Ectodermal cell (in vitro differentiated cells): Measurements from ENCODE around the gene WWOX.

Experiments used
- H3K27ac ChIP-seq: 2 replicates; pipeline ENCODE4 v1.7.0; 2013; ENCODE audit warnings: mild to moderate bottlenecking, low read depth, low read length; ENCODE audit not compliant: insufficient read depth, poor library complexity, severe bottlenecking
- H3K27me3 ChIP-seq: 2 replicates; pipeline ENCODE4 v1.7.0; 2013; ENCODE audit warnings: mild to moderate bottlenecking, low read length; ENCODE audit not compliant: insufficient read depth, control insufficient read depth, poor library complexity, severe bottlenecking
- H3K36me3 ChIP-seq: one replicate; pipeline ENCODE4 v1.7.0; 2013; ENCODE audit warnings: low read length; ENCODE audit not compliant: control insufficient read depth, insufficient read depth
- H3K4me1 ChIP-seq: one replicate; pipeline ENCODE4 v1.7.0; 2013; ENCODE audit warnings: low read length; ENCODE audit not compliant: control insufficient read depth, insufficient read depth
- H3K4me3 ChIP-seq: 2 replicates; pipeline ENCODE4 v1.7.0; 2013; ENCODE audit warnings: low read depth, low read length, control low read depth; ENCODE audit not compliant: insufficient read depth
- H3K9me3 ChIP-seq: 2 replicates; pipeline ENCODE4 v1.7.0; 2013; ENCODE audit warnings: mild to moderate bottlenecking, low read length, moderate library complexity; ENCODE audit not compliant: control insufficient read depth
- WGBS, 2 experiments: methylation state at CpG; one replicate each; pipeline ENCODE4 v1.1.7; 2013; ENCODE audit warnings: missing lambda C conversion rate in 2 of 2; 5-methylcytosine and 5-hydroxymethylcytosine counted together

The WWOX gene

GRCh38 chr16:78490431-78490830, 391.0 kb downstream of the WWOX start:
- no peaks in the 10 kb centered on the region for H3K36me3 ChIP-seq
- peaks cover 8% of the 10 kb centered on the region for H3K4me1 ChIP-seq
- H3K9me3 ChIP-seq: no peaks in the 10 kb centered on the region
- 92 to 94% methylated on average over 11 of the region's 11 CpGs for WGBS, 2 experiments
- no peak overlapping the region for H3K4me3 ChIP-seq
- no peak overlapping the region for H3K27ac ChIP-seq
- no peaks in the 10 kb centered on the region for H3K27me3 ChIP-seq

- no peaks in the 10 kb centered on the region for H3K36me3 ChIP-seq
- no peak overlapping the region for H3K4me3 ChIP-seq
- WGBS, 2 experiments: 92 to 98% methylated on average over 6 of the region's 6 CpGs
- H3K4me1 ChIP-seq: peaks cover 8% of the 10 kb centered on the region
- no peaks in the 10 kb centered on the region for H3K9me3 ChIP-seq
- H3K27me3 ChIP-seq: no peaks in the 10 kb centered on the region
- no peak overlapping the region for H3K27ac ChIP-seq
Observed at GRCh38 chr16:78490847-78491246, 391.4 kb downstream of the WWOX start.

GRCh38 chr16:78493573-78493972, 394.1 kb downstream of the WWOX start:
- Histone ChIP-seq H3K27me3 (no peaks in the 10 kb centered on the region), H3K36me3 (no peaks in the 10 kb centered on the region), H3K4me3 (no peak overlapping the region), H3K27ac (no peak overlapping the region), H3K9me3 (no peaks in the 10 kb centered on the region), H3K4me1 (peaks cover 8% of the 10 kb centered on the region)
- 98 to 100% methylated on average over 7 to 8 of the region's 8 CpGs for WGBS, 2 experiments

GRCh38 chr16:78494105-78494504, 394.7 kb downstream of the WWOX start:
- H3K36me3 ChIP-seq: no peaks in the 10 kb centered on the region
- no peak overlapping the region for H3K4me3 ChIP-seq
- peaks cover 7% of the 10 kb centered on the region for H3K4me1 ChIP-seq
- H3K27me3 ChIP-seq: no peaks in the 10 kb centered on the region
- 70 to 73% methylated on average over 2 of the region's 2 CpGs for WGBS, 2 experiments
- no peaks in the 10 kb centered on the region for H3K9me3 ChIP-seq
- no peak overlapping the region for H3K27ac ChIP-seq

- Histone ChIP-seq H3K27ac (no peak overlapping the region), H3K36me3 (no peaks in the 10 kb centered on the region), H3K9me3 (no peaks in the 10 kb centered on the region), H3K27me3 (no peaks in the 10 kb centered on the region), H3K4me1 (peaks cover 1% of the 10 kb centered on the region), H3K4me3 (no peak overlapping the region)
- WGBS, 2 experiments: 93 to 95% methylated on average over 9 to 10 of the region's 10 CpGs
Observed at GRCh38 chr16:78494674-78495073, 395.2 kb downstream of the WWOX start.

GRCh38 chr16:78496189-78496588, 396.7 kb downstream of the WWOX start:
- H3K27ac ChIP-seq: no peak overlapping the region
- H3K27me3 ChIP-seq: no peaks in the 10 kb centered on the region
- WGBS, 2 experiments: 96 to 98% methylated on average over 7 of the region's 7 CpGs
- no peak overlapping the region for H3K4me3 ChIP-seq
- H3K9me3 ChIP-seq: no peaks in the 10 kb centered on the region
- H3K4me1 ChIP-seq: peaks cover 5% of the 10 kb centered on the region
- no peaks in the 10 kb centered on the region for H3K36me3 ChIP-seq

GRCh38 chr16:78499399-78499798, 399.9 kb downstream of the WWOX start:
- Histone ChIP-seq H3K36me3 (no peaks in the 10 kb centered on the region), H3K4me3 (no peak overlapping the region), H3K9me3 (no peaks in the 10 kb centered on the region), H3K4me1 (peaks cover 5% of the 10 kb centered on the region), H3K27ac (no peak overlapping the region), H3K27me3 (no peaks in the 10 kb centered on the region)
- WGBS, 2 experiments: 90 to 93% methylated on average over 10 of the region's 10 CpGs

GRCh38 chr16:78500659-78501270, 401.3 kb downstream of the WWOX start:
- H3K4me1 ChIP-seq: peaks cover 16% of the 10 kb centered on the region
- H3K36me3 ChIP-seq: no peaks in the 10 kb centered on the region
- no peak overlapping the region for H3K4me3 ChIP-seq
- no peaks in the 10 kb centered on the region for H3K9me3 ChIP-seq
- H3K27ac ChIP-seq: no peak overlapping the region
- no peaks in the 10 kb centered on the region for H3K27me3 ChIP-seq
- WGBS, 2 experiments: 95 to 97% methylated on average over 8 of the region's 8 CpGs

- H3K4me1 ChIP-seq: peaks cover 16% of the 10 kb centered on the region
- WGBS, 2 experiments: 97% methylated on average over 8 of the region's 8 CpGs
- no peaks in the 10 kb centered on the region for H3K36me3 ChIP-seq
- no peaks in the 10 kb centered on the region for H3K9me3 ChIP-seq
- H3K4me3 ChIP-seq: no peak overlapping the region
- no peaks in the 10 kb centered on the region for H3K27me3 ChIP-seq
- no peak overlapping the region for H3K27ac ChIP-seq
Observed at GRCh38 chr16:78501744-78502143, 402.3 kb downstream of the WWOX start.

GRCh38 chr16:78502812-78503350, 403.4 kb downstream of the WWOX start:
- Histone ChIP-seq H3K27me3 (no peaks in the 10 kb centered on the region), H3K4me1 (peaks cover 16% of the 10 kb centered on the region), H3K27ac (no peak overlapping the region), H3K36me3 (no peaks in the 10 kb centered on the region), H3K4me3 (no peak overlapping the region), H3K9me3 (no peaks in the 10 kb centered on the region)
- WGBS, 2 experiments: 82 to 85% methylated on average over 10 of the region's 10 CpGs
